ENCODE measurements around the gene ITGB7.

The ITGB7 gene

GRCh38 chr12:53224897-53225634 lies 18.0 kb upstream of the ITGB7 start:
- TF ChIP-seq REST (IDR thresholded peaks at IDR 0.05; ENCODE audit: insufficient read depth in 1 of 2, low read depth in 2 of 2, low read length in 2 of 2) (no peak), TAF1 (IDR thresholded peaks at IDR 0.05; ENCODE audit: borderline replicate concordance, insufficient read depth, low read length) (no peak), SIN3A (IDR thresholded peaks at IDR 0.05; ENCODE audit: borderline replicate concordance, insufficient read depth, low read length) (no peak), FOXP2 (optimal IDR thresholded peaks at IDR 0.05; ENCODE audit: borderline replicate concordance, extremely low read depth, extremely low read length, insufficient read depth) (no peak), POLR2AphosphoS5 (IDR thresholded peaks at IDR 0.05; ENCODE audit: low read depth, low read length) (no peak)

- no peak for TF ChIP-seq FOXP2 (optimal IDR thresholded peaks at IDR 0.05; ENCODE audit: borderline replicate concordance, extremely low read depth, extremely low read length, insufficient read depth)
- no peak for TF ChIP-seq REST (IDR thresholded peaks at IDR 0.05; ENCODE audit: insufficient read depth in 1 of 2, low read depth in 2 of 2, low read length in 2 of 2)
- TF ChIP-seq POLR2AphosphoS5 (IDR thresholded peaks at IDR 0.05; ENCODE audit: low read depth, low read length): no peak
- TF ChIP-seq SIN3A (IDR thresholded peaks at IDR 0.05; ENCODE audit: borderline replicate concordance, insufficient read depth, low read length): no peak
- TF ChIP-seq TAF1 (IDR thresholded peaks at IDR 0.05; ENCODE audit: borderline replicate concordance, insufficient read depth, low read length): no peak
These were observed 17.2 kb upstream of the ITGB7 start for GRCh38 chr12:53224061-53224896.

GRCh38 chr12:53223389-53224060 lies 16.5 kb upstream of the ITGB7 start:
- TF ChIP-seq REST (IDR thresholded peaks at IDR 0.05; ENCODE audit: insufficient read depth in 1 of 2, low read depth in 2 of 2, low read length in 2 of 2): no peak
- TF ChIP-seq SIN3A (IDR thresholded peaks at IDR 0.05; ENCODE audit: borderline replicate concordance, insufficient read depth, low read length): no peak
- TF ChIP-seq FOXP2 (optimal IDR thresholded peaks at IDR 0.05; ENCODE audit: borderline replicate concordance, extremely low read depth, extremely low read length, insufficient read depth): no peak
- no peak; the same call in 1 of the 2 replicates for TF ChIP-seq POLR2AphosphoS5 (IDR thresholded peaks at IDR 0.05; ENCODE audit: low read depth, low read length)
- no peak for TF ChIP-seq TAF1 (IDR thresholded peaks at IDR 0.05; ENCODE audit: borderline replicate concordance, insufficient read depth, low read length)

- TF ChIP-seq FOXP2 (optimal IDR thresholded peaks at IDR 0.05; ENCODE audit: borderline replicate concordance, extremely low read depth, extremely low read length, insufficient read depth): no peak
- TF ChIP-seq TAF1 (IDR thresholded peaks at IDR 0.05; ENCODE audit: borderline replicate concordance, insufficient read depth, low read length): no peak
- no peak for TF ChIP-seq SIN3A (IDR thresholded peaks at IDR 0.05; ENCODE audit: borderline replicate concordance, insufficient read depth, low read length)
- no peak for TF ChIP-seq POLR2AphosphoS5 (IDR thresholded peaks at IDR 0.05; ENCODE audit: low read depth, low read length)
- no peak for TF ChIP-seq REST (IDR thresholded peaks at IDR 0.05; ENCODE audit: insufficient read depth in 1 of 2, low read depth in 2 of 2, low read length in 2 of 2)
These were observed 15.8 kb upstream of the ITGB7 start for GRCh38 chr12:53222806-53223261.

Data from PFSK-1 (cell line).